GM18858 (cell line): ENCODE results near the gene FLACC1.

Source experiments
- ATAC-seq: cut with Tn5 transposase; IDR thresholded peaks from one replicate; pipeline ENCODE4 v1.9.1; 2021; ENCODE audit not compliant: unreplicated experiment

The FLACC1 gene

GRCh38 chr2:201280191-201281040, 76.7 kb downstream of the FLACC1 start:
- no peak for ATAC-seq

- no peak for ATAC-seq
Measured at GRCh38 chr2:201279079-201279478, 78.1 kb downstream of the FLACC1 start.

GRCh38 chr2:201276511-201276910, 80.6 kb downstream of the FLACC1 start:
- no peak for ATAC-seq

GRCh38 chr2:201275990-201276389, 81.2 kb downstream of the FLACC1 start:
- no peak for ATAC-seq

- ATAC-seq: no peak
Measured at GRCh38 chr2:201275069-201275468, 82.1 kb downstream of the FLACC1 start.

GRCh38 chr2:201273330-201273983, 83.7 kb downstream of the FLACC1 start:
- ATAC-seq: no peak

GRCh38 chr2:201271917-201272316, 85.2 kb downstream of the FLACC1 start:
- no peak for ATAC-seq

- ATAC-seq: no peak
Measured at GRCh38 chr2:201270293-201271001, 86.7 kb downstream of the FLACC1 start.

- no peak for ATAC-seq
Measured at GRCh38 chr2:201269764-201270163, 87.4 kb downstream of the FLACC1 start.

- ATAC-seq: no peak
Measured at GRCh38 chr2:201267278-201268030, 89.7 kb downstream of the FLACC1 start.

- ATAC-seq: no peak
Measured at GRCh38 chr2:201266629-201267028, 90.5 kb downstream of the FLACC1 start.

GRCh38 chr2:201264472-201265173, 92.5 kb downstream of the FLACC1 start:
- no peak for ATAC-seq

GRCh38 chr2:201263779-201264178, 93.4 kb downstream of the FLACC1 start:
- no peak for ATAC-seq

GRCh38 chr2:201262718-201263117, 94.4 kb downstream of the FLACC1 start:
- ATAC-seq: no peak

GRCh38 chr2:201261906-201262305, 95.2 kb downstream of the FLACC1 start:
- no peak for ATAC-seq

- ATAC-seq: no peak
Measured at GRCh38 chr2:201261471-201261870, 95.7 kb downstream of the FLACC1 start.

- ATAC-seq: peak; percentile 22
Measured at GRCh38 chr2:201260302-201260800, 96.8 kb downstream of the FLACC1 start, which contains the start of gene CASP8. CASP8 (plus strand) TSS chr2:201260536; CDS start chr2:201266487, 5,951 bp downstream.

- no peak for ATAC-seq
Measured at GRCh38 chr2:201258666-201259615, 98.2 kb downstream of the FLACC1 start.
